Gastrocnemius medialis (tissue), 4 donors: Measurements from ENCODE around the gene CRAMP1. TPM values are rescaled to one million over a fixed set of nuclear protein-coding genes. Genes with fewer than 3 reads are reported as not detected.

Source experiments
- ATAC-seq, 2 donors: fragments of 150-250 bp; one replicate each; pipeline ENCODE4 v1.9.1; 2016
- DNase-seq, 2 donors: peaks; one replicate each; pipeline ENCODE4 v3.0.0-alpha.2; 2019
- H3K27ac ChIP-seq, 4 donors: fragments of 200-600 bp; sonication (generic); 1 replicate in 1 of 4; 2 replicates in 3 of 4; pipeline ENCODE4 v1.5.1; 2016 to 2018; ENCODE audit warnings: mild to moderate bottlenecking in 2 of 4, moderate library complexity in 1 of 4
- H3K27me3 ChIP-seq, 3 donors: fragments of 200-600 bp; sonication (generic) in 2 of 3; 1 replicate in 1 of 3; 2 replicates in 2 of 3; pipeline versions ENCODE4 v1.5.1 to v1.6.0; 2016 to 2019; ENCODE audit warnings: mild to moderate bottlenecking in 1 of 3, moderate library complexity in 1 of 3
- H3K36me3 ChIP-seq, 2 donors: fragments of 200-600 bp; sonication (generic) in 1 of 2; one replicate each; pipeline ENCODE4 v1.5.1; 2017 to 2018
- H3K4me1 ChIP-seq, 2 donors: fragments of 200-600 bp; sonication (generic) in 1 of 2; one replicate each; pipeline ENCODE4 v1.5.1; 2016 to 2017; ENCODE audit warnings: mild to moderate bottlenecking in 2 of 2
- H3K4me3 ChIP-seq, 4 donors: fragments of 200-600 bp; sonication (generic) in 3 of 4; 1 replicate in 1 of 4; 2 replicates in 3 of 4; pipeline ENCODE4 v1.5.1; 2016 to 2019; ENCODE audit warnings: mild to moderate bottlenecking in 2 of 4
- H3K9me3 ChIP-seq, 3 donors: fragments of 200-600 bp; sonication (generic) in 2 of 3; 1 replicate in 1 of 3; 2 replicates in 2 of 3; pipeline ENCODE4 v1.5.1; 2016 to 2019
- POLR2A ChIP-seq, 2 donors: fragments of 450-650 bp; IDR thresholded peaks; one replicate each; pipeline ENCODE4 v1.6.1; 2017; ENCODE audit warnings: antibody characterized with exemption in 2 of 2, mild to moderate bottlenecking in 2 of 2, moderate library complexity in 2 of 2
- in situ Hi-C, 4 donors: fragments of 200-750 bp; cut with MboI; loops; one replicate each; pipeline versions ENCODE4 v1.15.0 to v1.8.0; 2017; ENCODE audit warnings: low sequenced_read_pairs in 4 of 4
- intact Hi-C: fragments of 100-400 bp; cut with DNase I; formaldehyde crosslinking; loops from one replicate; pipeline ENCODE4 v1.15.1; 2023; ENCODE audit warnings: low total_unique reads
- total RNA-seq, 4 donors: library from RNA; depleted of rRNA; stranded (reverse); fragments of >200 nt; gene quantifications; one replicate each; pipeline versions ENCODE4 v1.1.0 to v1.2.3, GENCODE V29; 2016
- TF ChIP-seq, protein P1 (sequence below), 5 experiments: fragments of 450-650 bp in 3 of 5; fragments of 200-600 bp in 2 of 5; sonication (generic) in 2 of 5; IDR thresholded peaks in 4 of 5; conservative IDR thresholded peaks in 1 of 5; 1 replicate in 4 of 5; 2 replicates in 1 of 5; pipeline ENCODE4 v1.5.1; 2016 to 2019; ENCODE audit warnings: antibody characterized with exemption in 5 of 5, mild to moderate bottlenecking in 3 of 5, moderate library complexity in 3 of 5

Gene CRAMP1
- total RNA-seq, 4 donors from 2014 or later: 7.0 to 10.7 (median 8.7) TPM

DNA sequence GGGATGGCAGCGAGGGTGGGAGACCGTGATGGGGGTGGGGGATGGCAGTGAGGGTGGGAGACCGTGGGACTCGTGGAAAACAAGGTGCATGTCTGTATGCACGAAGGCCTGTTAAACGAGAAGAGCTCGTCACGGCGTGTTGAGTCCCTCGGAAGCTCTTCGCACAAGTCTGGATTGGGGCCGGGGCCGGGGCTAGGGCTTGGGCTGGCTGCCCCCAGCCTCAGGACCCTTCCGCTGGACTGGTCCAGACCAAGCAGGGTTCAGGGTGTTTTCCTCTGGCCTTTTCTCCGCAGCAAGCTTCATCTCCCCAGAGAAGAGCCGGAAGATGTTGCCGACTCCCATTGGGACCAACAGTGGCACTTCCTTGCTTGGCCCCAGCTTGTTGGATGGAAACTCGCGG is 58.2 kb downstream of the CRAMP1 start:
- in situ Hi-C loops (no loop called here), intact Hi-C loops (no loop called here)
- H3K36me3 ChIP-seq: peaks cover 0 to 95% of the 10 kb centered on the region in 2 donors
- ATAC-seq (no peak), DNase-seq (no peak)
- no peaks in the 10 kb centered on the region for H3K27me3 ChIP-seq
- no peak overlapping the region for H3K27ac ChIP-seq
- TF ChIP-seq POLR2A (IDR thresholded peaks at IDR 0.05): no peak
- TF ChIP-seq, protein P1, sequence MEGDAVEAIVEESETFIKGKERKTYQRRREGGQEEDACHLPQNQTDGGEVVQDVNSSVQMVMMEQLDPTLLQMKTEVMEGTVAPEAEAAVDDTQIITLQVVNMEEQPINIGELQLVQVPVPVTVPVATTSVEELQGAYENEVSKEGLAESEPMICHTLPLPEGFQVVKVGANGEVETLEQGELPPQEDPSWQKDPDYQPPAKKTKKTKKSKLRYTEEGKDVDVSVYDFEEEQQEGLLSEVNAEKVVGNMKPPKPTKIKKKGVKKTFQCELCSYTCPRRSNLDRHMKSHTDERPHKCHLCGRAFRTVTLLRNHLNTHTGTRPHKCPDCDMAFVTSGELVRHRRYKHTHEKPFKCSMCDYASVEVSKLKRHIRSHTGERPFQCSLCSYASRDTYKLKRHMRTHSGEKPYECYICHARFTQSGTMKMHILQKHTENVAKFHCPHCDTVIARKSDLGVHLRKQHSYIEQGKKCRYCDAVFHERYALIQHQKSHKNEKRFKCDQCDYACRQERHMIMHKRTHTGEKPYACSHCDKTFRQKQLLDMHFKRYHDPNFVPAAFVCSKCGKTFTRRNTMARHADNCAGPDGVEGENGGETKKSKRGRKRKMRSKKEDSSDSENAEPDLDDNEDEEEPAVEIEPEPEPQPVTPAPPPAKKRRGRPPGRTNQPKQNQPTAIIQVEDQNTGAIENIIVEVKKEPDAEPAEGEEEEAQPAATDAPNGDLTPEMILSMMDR (IDR thresholded peaks at IDR 0.05 in 4 of 5, conservative IDR thresholded peaks at IDR 0.05 in 1 of 5): no peak
- H3K4me1 ChIP-seq: no peaks in the 10 kb centered on the region
- H3K4me3 ChIP-seq: no peak overlapping the region
- no peaks in the 10 kb centered on the region for H3K9me3 ChIP-seq

DNA sequence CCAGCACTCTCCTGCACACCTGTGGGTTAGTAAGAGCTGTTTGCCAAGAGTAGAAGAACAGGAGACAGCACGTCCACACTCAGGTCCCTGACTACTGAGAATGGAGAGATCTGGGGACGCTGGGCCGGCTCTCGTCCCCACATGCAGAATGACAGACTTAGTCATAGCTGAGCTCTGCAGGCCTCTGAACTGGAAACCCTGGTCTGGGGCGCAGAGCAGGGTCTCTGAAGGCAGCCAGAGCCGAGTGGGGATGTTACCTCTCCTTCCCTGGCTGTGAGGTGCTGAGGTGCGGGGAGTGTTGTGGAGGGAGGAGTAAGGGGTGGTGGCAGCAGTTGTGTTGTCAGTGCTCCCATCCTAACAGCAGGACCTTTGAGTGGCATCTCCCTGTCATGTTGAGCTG is 58.7 kb downstream of the CRAMP1 start:
- ATAC-seq (no peak), DNase-seq (no peak)
- in situ Hi-C loops (no loop called here), intact Hi-C loops (no loop called here)
- TF ChIP-seq, protein P1 (IDR thresholded peaks at IDR 0.05 in 4 of 5, conservative IDR thresholded peaks at IDR 0.05 in 1 of 5): no peak
- no peak for TF ChIP-seq POLR2A (IDR thresholded peaks at IDR 0.05)
- Histone ChIP-seq H3K4me1 (no peaks in the 10 kb centered on the region), H3K27ac (no peak overlapping the region), H3K4me3 (no peak overlapping the region), H3K9me3 (no peaks in the 10 kb centered on the region), H3K36me3 (peaks cover 0 to 95% of the 10 kb centered on the region in 2 donors), H3K27me3 (no peaks in the 10 kb centered on the region)

GRCh38 chr16:1673424-1674151 is 61.4 kb downstream of the CRAMP1 start:
- no peaks in the 10 kb centered on the region for H3K9me3 ChIP-seq
- in situ Hi-C loops: no loop called here
- H3K27ac ChIP-seq: no peak overlapping the region

DNA sequence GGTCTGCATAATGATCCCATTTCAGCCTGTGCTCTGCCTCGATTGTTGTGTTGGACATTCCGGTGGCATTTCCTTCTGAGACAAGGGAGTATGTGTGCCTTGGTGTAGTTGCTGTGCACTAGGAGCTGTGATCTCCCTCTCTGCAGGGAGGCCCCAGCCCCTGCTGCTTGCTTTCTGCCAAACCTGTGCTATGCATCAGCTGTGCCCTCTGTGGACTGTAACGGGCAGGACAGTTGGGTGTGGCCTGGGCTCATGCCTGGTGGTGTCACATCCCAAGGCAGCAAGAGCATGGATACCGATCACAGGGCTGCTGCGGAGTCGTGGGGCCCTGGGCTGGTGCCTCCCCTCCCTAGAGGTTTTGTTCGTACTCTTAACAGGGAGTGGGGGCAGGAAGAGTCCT is 62.1 kb downstream of the CRAMP1 start:
- no peak for ATAC-seq
- TF ChIP-seq, protein P1 (IDR thresholded peaks at IDR 0.05 in 4 of 5, conservative IDR thresholded peaks at IDR 0.05 in 1 of 5): no peak
- no peak for TF ChIP-seq POLR2A (IDR thresholded peaks at IDR 0.05)

More at GRCh38 chr16:1673424-1674151, 61.4 kb downstream of the CRAMP1 start:
- Histone ChIP-seq H3K27me3 (no peaks in the 10 kb centered on the region), H3K4me3 (no peak overlapping the region), H3K4me1 (peaks cover 0 to 4% of the 10 kb centered on the region in 2 donors), H3K36me3 (peaks cover 0 to 69% of the 10 kb centered on the region in 2 donors)
- no peak for TF ChIP-seq POLR2A (IDR thresholded peaks at IDR 0.05)
- TF ChIP-seq, protein P1 (IDR thresholded peaks at IDR 0.05 in 4 of 5, conservative IDR thresholded peaks at IDR 0.05 in 1 of 5): no peak
- intact Hi-C loops: no loop called here
- DNase-seq (no peak), ATAC-seq (no peak)

More for the DNA sequence above, 62.1 kb downstream of the CRAMP1 start:
- H3K4me3 ChIP-seq: no peak overlapping the region
- H3K36me3 ChIP-seq: peaks cover 0 to 61% of the 10 kb centered on the region in 2 donors
- no peak for DNase-seq
- no peak overlapping the region for H3K27ac ChIP-seq
- intact Hi-C loops (no loop called here), in situ Hi-C loops (no loop called here)
- no peaks in the 10 kb centered on the region for H3K27me3 ChIP-seq
- no peaks in the 10 kb centered on the region for H3K9me3 ChIP-seq
- H3K4me1 ChIP-seq: peaks cover 0 to 4% of the 10 kb centered on the region in 2 donors
